Measurements from ENCODE around the gene CNTNAP4.

Gene CNTNAP4

DNA sequence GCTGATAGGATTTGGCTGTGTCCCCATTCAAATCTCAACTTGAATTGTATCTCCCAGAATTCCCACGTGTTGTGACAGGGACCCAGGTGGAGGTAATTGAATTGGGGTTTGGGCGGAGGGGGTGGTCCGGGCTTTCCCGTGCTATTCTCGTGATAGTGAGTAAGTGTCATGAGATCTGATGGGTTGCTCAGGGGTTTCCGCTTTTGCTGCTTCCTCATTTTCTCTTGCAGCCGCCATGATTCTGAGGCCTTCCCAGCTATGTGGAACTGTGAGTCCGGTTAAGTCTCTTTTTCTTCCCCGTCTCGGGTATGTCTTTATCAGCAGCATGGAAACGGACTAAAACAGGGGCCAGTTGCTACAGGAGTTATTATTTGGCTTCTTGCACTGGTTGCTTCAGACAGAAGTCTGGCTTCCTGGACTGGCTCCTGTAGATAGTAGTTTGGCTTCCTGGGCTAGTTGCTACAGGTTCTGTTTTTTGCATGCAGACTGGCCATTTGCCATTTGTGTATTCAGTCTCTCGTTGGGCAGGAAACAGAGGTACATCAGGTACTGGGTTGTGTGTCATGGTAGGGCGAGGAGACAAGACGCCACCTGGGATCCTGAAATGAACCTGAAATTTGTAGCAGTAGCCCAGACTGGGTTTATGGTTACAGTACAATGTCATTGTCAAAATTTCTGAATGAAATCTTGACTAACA lies 32.6 kb downstream of the CNTNAP4 start:
- H3K4me3 ChIP-seq (ENCODE audit: low read length in 2 of 2) = no peak overlapping the region
- H3K4me1 ChIP-seq (ENCODE audit: control insufficient read depth, insufficient read depth, low read length) = no peaks in the 10 kb centered on the region
- H3K36me3 ChIP-seq (ENCODE audit: control insufficient read depth in 2 of 2, insufficient read depth in 2 of 2, low read length in 2 of 2) = no peaks in the 10 kb centered on the region
- no peak overlapping the region for H3K9ac ChIP-seq (ENCODE audit: low read length in 2 of 2)
- no peak overlapping the region for H3K27ac ChIP-seq (ENCODE audit: low read length)
- no peaks in the 10 kb centered on the region for H3K27me3 ChIP-seq (ENCODE audit: control insufficient read depth in 1 of 2, insufficient read depth in 2 of 2, low read length in 2 of 2)
- no peaks in the 10 kb centered on the region for H3K9me3 ChIP-seq (ENCODE audit: control insufficient read depth in 2 of 2, low read length in 2 of 2)

DNA sequence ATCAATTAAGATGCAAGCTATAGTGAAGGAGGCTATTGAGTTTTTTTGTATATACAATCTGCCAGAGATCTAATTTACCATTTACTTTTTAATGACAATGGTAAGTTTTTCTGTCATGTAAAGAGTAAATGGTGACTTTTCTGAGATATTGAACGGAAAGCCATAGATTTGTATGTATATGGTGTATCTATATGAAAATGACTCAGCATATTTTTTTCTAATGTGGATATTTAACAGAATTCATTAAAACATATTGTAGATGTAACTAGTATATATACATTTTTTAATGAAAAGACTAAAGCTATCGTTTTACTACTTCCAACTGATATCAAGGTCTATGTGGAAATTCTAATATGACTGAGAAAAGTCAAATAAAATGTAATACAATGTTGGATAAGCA lies 34.1 kb downstream of the CNTNAP4 start:
- Histone ChIP-seq H3K4me1 (ENCODE audit: control insufficient read depth, insufficient read depth, low read length) (no peaks in the 10 kb centered on the region), H3K27ac (ENCODE audit: low read length) (no peak overlapping the region), H3K9me3 (ENCODE audit: control insufficient read depth in 2 of 2, low read length in 2 of 2) (no peaks in the 10 kb centered on the region), H3K27me3 (ENCODE audit: control insufficient read depth in 1 of 2, insufficient read depth in 2 of 2, low read length in 2 of 2) (no peaks in the 10 kb centered on the region), H3K36me3 (ENCODE audit: control insufficient read depth in 2 of 2, insufficient read depth in 2 of 2, low read length in 2 of 2) (no peaks in the 10 kb centered on the region), H3K9ac (ENCODE audit: low read length in 2 of 2) (no peak overlapping the region), H3K4me3 (ENCODE audit: low read length in 2 of 2) (no peak overlapping the region)

DNA sequence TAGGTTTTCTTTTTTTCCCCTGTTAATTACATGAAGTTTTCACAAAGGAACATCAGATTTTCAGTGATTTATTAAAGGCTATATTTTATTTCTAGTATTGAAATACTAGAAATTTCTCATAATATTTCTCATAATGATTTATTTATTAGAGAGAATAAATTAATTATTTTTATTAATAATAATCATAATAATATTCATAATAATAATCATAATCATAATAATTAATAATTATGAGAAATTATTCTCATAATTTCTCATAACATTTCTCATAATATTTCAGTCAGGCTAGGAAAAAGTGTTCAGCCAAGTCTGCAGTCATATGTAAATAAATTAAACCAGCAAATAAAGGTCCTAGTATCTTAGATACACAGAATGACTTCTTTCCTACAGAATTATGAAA lies 41.4 kb downstream of the CNTNAP4 start:
- no peaks in the 10 kb centered on the region for H3K9me3 ChIP-seq (ENCODE audit: control insufficient read depth in 2 of 2, low read length in 2 of 2)
- H3K4me1 ChIP-seq (ENCODE audit: control insufficient read depth, insufficient read depth, low read length) = no peaks in the 10 kb centered on the region
- no peak overlapping the region for H3K27ac ChIP-seq (ENCODE audit: low read length)
- no peaks in the 10 kb centered on the region for H3K27me3 ChIP-seq (ENCODE audit: control insufficient read depth in 1 of 2, insufficient read depth in 2 of 2, low read length in 2 of 2)
- no peak overlapping the region for H3K9ac ChIP-seq (ENCODE audit: low read length in 2 of 2)
- no peak overlapping the region for H3K4me3 ChIP-seq (ENCODE audit: low read length in 2 of 2)
- H3K36me3 ChIP-seq (ENCODE audit: control insufficient read depth in 2 of 2, insufficient read depth in 2 of 2, low read length in 2 of 2) = no peaks in the 10 kb centered on the region

- Histone ChIP-seq H3K27me3 (ENCODE audit: control insufficient read depth in 1 of 2, insufficient read depth in 2 of 2, low read length in 2 of 2) (no peaks in the 10 kb centered on the region), H3K36me3 (ENCODE audit: control insufficient read depth in 2 of 2, insufficient read depth in 2 of 2, low read length in 2 of 2) (no peaks in the 10 kb centered on the region), H3K9me3 (ENCODE audit: control insufficient read depth in 2 of 2, low read length in 2 of 2) (no peaks in the 10 kb centered on the region)
Observed at GRCh38 chr16:76329106-76329505, 51.9 kb downstream of the CNTNAP4 start.

GRCh38 chr16:76335180-76335974 lies 58.2 kb downstream of the CNTNAP4 start:
- Histone ChIP-seq H3K36me3 (ENCODE audit: control insufficient read depth in 2 of 2, insufficient read depth in 2 of 2, low read length in 2 of 2) (no peaks in the 10 kb centered on the region), H3K9me3 (ENCODE audit: control insufficient read depth in 2 of 2, low read length in 2 of 2) (peaks cover 0 to 2% of the 10 kb centered on the region in 2 donors), H3K27ac (ENCODE audit: low read length) (no peak overlapping the region), H3K4me3 (ENCODE audit: low read length in 2 of 2) (no peak overlapping the region), H3K4me1 (ENCODE audit: control insufficient read depth, insufficient read depth, low read length) (no peaks in the 10 kb centered on the region), H3K9ac (ENCODE audit: low read length in 2 of 2) (no peak overlapping the region), H3K27me3 (ENCODE audit: control insufficient read depth in 1 of 2, insufficient read depth in 2 of 2, low read length in 2 of 2) (no peaks in the 10 kb centered on the region)

More at GRCh38 chr16:76329106-76329505, 51.9 kb downstream of the CNTNAP4 start:
- Histone ChIP-seq H3K9ac (ENCODE audit: low read length in 2 of 2) (no peak overlapping the region), H3K4me1 (ENCODE audit: control insufficient read depth, insufficient read depth, low read length) (no peaks in the 10 kb centered on the region), H3K27ac (ENCODE audit: low read length) (no peak overlapping the region), H3K4me3 (ENCODE audit: low read length in 2 of 2) (no peak overlapping the region)

GRCh38 chr16:76336112-76336511 lies 58.9 kb downstream of the CNTNAP4 start:
- H3K4me1 ChIP-seq (ENCODE audit: control insufficient read depth, insufficient read depth, low read length) = no peaks in the 10 kb centered on the region
- H3K4me3 ChIP-seq (ENCODE audit: low read length in 2 of 2) = no peak overlapping the region
- H3K9me3 ChIP-seq (ENCODE audit: control insufficient read depth in 2 of 2, low read length in 2 of 2) = peaks cover 0 to 2% of the 10 kb centered on the region in 2 donors
- no peaks in the 10 kb centered on the region for H3K27me3 ChIP-seq (ENCODE audit: control insufficient read depth in 1 of 2, insufficient read depth in 2 of 2, low read length in 2 of 2)
- no peak overlapping the region for H3K9ac ChIP-seq (ENCODE audit: low read length in 2 of 2)
- H3K36me3 ChIP-seq (ENCODE audit: control insufficient read depth in 2 of 2, insufficient read depth in 2 of 2, low read length in 2 of 2) = no peaks in the 10 kb centered on the region
- H3K27ac ChIP-seq (ENCODE audit: low read length) = no peak overlapping the region

DNA sequence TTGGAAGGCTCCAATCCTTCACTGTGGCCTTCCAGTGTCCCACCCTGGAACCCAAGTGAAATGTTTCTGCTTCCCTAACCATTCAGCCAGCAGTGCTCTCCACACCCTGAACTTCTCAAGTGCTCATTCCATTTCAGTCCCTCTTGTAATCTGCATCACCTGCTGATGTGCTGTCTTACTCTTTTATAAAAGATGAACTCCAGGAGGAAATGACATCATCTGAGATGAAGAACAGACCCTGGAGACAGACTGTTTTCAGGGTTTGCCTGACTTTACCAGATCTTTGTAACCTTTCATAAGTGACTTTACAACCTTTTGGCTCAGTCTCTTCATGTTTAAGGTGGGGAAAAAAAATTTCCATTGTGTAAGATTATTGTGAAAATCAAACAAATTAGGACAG lies 61.3 kb downstream of the CNTNAP4 start:
- Histone ChIP-seq H3K9me3 (ENCODE audit: control insufficient read depth in 2 of 2, low read length in 2 of 2) (peaks cover 0 to 2% of the 10 kb centered on the region in 2 donors), H3K27ac (ENCODE audit: low read length) (no peak overlapping the region), H3K36me3 (ENCODE audit: control insufficient read depth in 2 of 2, insufficient read depth in 2 of 2, low read length in 2 of 2) (no peaks in the 10 kb centered on the region), H3K4me3 (ENCODE audit: low read length in 2 of 2) (no peak overlapping the region), H3K27me3 (ENCODE audit: control insufficient read depth in 1 of 2, insufficient read depth in 2 of 2, low read length in 2 of 2) (no peaks in the 10 kb centered on the region), H3K4me1 (ENCODE audit: control insufficient read depth, insufficient read depth, low read length) (no peaks in the 10 kb centered on the region), H3K9ac (ENCODE audit: low read length in 2 of 2) (no peak overlapping the region)

DNA sequence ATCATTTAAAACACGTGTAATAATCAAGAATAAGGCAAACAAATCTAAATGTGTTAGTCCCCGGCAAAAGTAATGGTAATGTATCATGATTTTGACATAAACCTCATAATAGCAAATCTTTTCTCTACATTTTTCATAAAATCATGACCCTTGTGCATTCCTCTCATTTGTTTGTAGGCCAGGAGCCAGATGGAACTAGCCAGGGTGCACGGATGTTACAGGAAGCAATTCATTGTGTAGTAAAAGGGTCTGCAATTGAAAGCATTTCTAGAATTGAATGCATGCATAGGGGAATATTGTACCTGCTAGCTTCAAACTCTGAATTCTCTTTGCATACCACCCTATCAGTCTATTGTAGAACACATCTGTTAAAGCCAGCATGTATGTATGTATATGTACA lies 66.6 kb downstream of the CNTNAP4 start:
- Histone ChIP-seq H3K9ac (ENCODE audit: low read length in 2 of 2) (no peak overlapping the region), H3K27me3 (ENCODE audit: control insufficient read depth in 1 of 2, insufficient read depth in 2 of 2, low read length in 2 of 2) (no peaks in the 10 kb centered on the region), H3K9me3 (ENCODE audit: control insufficient read depth in 2 of 2, low read length in 2 of 2) (no peaks in the 10 kb centered on the region), H3K27ac (ENCODE audit: low read length) (no peak overlapping the region), H3K36me3 (ENCODE audit: control insufficient read depth in 2 of 2, insufficient read depth in 2 of 2, low read length in 2 of 2) (no peaks in the 10 kb centered on the region), H3K4me1 (ENCODE audit: control insufficient read depth, insufficient read depth, low read length) (no peaks in the 10 kb centered on the region), H3K4me3 (ENCODE audit: low read length in 2 of 2) (no peak overlapping the region)

DNA sequence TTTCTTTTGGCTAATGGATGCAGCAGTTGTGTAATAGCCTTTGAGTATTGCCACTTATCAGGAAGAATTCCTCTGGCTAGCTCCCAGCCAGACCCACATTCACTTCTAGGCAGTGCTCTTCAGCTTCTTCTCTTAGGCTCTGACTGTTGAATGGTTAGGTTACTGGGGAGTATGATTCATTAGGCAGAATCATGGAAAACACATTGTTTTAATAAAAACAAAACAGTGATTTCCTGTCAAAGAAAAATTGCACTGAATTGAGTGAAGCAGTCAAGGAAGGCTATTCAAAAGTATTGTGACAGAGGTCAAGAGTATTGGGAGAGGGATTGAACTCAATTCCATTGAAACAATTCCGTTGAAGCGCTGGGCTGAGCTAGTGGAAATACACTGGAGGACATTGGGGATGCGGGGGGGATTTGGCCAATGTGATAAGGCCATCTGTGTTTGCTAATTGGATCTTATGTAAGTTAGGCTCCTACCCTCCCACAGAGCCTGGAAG lies 68.0 kb downstream of the CNTNAP4 start:
- H3K4me3 ChIP-seq (ENCODE audit: low read length in 2 of 2) = no peak overlapping the region
- no peak overlapping the region for H3K27ac ChIP-seq (ENCODE audit: low read length)
- H3K9me3 ChIP-seq (ENCODE audit: control insufficient read depth in 2 of 2, low read length in 2 of 2) = no peaks in the 10 kb centered on the region
- H3K36me3 ChIP-seq (ENCODE audit: control insufficient read depth in 2 of 2, insufficient read depth in 2 of 2, low read length in 2 of 2) = no peaks in the 10 kb centered on the region
- no peaks in the 10 kb centered on the region for H3K4me1 ChIP-seq (ENCODE audit: control insufficient read depth, insufficient read depth, low read length)
- H3K9ac ChIP-seq (ENCODE audit: low read length in 2 of 2) = no peak overlapping the region
- H3K27me3 ChIP-seq (ENCODE audit: control insufficient read depth in 1 of 2, insufficient read depth in 2 of 2, low read length in 2 of 2) = no peaks in the 10 kb centered on the region

GRCh38 chr16:76346210-76346609 lies 69.0 kb downstream of the CNTNAP4 start:
- Histone ChIP-seq H3K4me3 (ENCODE audit: low read length in 2 of 2) (no peak overlapping the region), H3K27me3 (ENCODE audit: control insufficient read depth in 1 of 2, insufficient read depth in 2 of 2, low read length in 2 of 2) (no peaks in the 10 kb centered on the region), H3K4me1 (ENCODE audit: control insufficient read depth, insufficient read depth, low read length) (no peaks in the 10 kb centered on the region), H3K36me3 (ENCODE audit: control insufficient read depth in 2 of 2, insufficient read depth in 2 of 2, low read length in 2 of 2) (no peaks in the 10 kb centered on the region), H3K9ac (ENCODE audit: low read length in 2 of 2) (no peak overlapping the region), H3K9me3 (ENCODE audit: control insufficient read depth in 2 of 2, low read length in 2 of 2) (no peaks in the 10 kb centered on the region), H3K27ac (ENCODE audit: low read length) (no peak overlapping the region)

DNA sequence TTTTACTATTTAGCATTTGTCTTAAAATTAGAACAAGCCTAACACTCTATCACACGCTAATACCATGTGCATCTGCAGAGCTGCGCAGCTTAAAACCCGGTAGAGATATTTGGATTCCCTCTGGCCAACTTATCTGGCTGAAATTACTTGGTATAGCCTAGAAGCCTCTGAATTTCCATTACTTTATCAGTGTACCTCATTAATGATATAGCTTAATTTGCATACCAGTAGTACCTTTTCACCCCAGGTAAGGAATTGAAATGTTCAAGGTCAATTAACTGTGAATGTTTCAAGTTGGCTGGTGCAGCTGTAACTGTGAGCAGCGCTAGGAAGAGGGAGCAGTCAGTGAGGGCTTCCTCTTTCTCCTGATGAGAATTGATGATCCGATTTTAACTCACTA lies 74.2 kb downstream of the CNTNAP4 start:
- Histone ChIP-seq H3K4me3 (ENCODE audit: low read length in 2 of 2) (no peak overlapping the region), H3K36me3 (ENCODE audit: control insufficient read depth in 2 of 2, insufficient read depth in 2 of 2, low read length in 2 of 2) (no peaks in the 10 kb centered on the region), H3K27ac (ENCODE audit: low read length) (no peak overlapping the region), H3K9ac (ENCODE audit: low read length in 2 of 2) (no peak overlapping the region), H3K9me3 (ENCODE audit: control insufficient read depth in 2 of 2, low read length in 2 of 2) (no peaks in the 10 kb centered on the region), H3K27me3 (ENCODE audit: control insufficient read depth in 1 of 2, insufficient read depth in 2 of 2, low read length in 2 of 2) (no peaks in the 10 kb centered on the region), H3K4me1 (ENCODE audit: control insufficient read depth, insufficient read depth, low read length) (no peaks in the 10 kb centered on the region)

Measured in stomach smooth muscle (tissue), 2 donors.